H1 (cell line): ENCODE results near the gene EEPD1. TPM values are rescaled to one million over a fixed set of nuclear protein-coding genes. Genes with fewer than 3 reads are reported as not detected.

Source experiments
- CTCF ChIA-PET: fragments of 300-600 bp; sonication (Branson Sonifier 250); formaldehyde crosslinking; loops from one replicate; lab custom pipeline; 2021; ENCODE audit not compliant: partially characterized antibody; lab: Charles Lee
- POLR2A ChIA-PET: fragments of 300-600 bp; sonication (Branson Sonifier 250); formaldehyde crosslinking; loops from one replicate; lab custom pipeline; 2021; ENCODE audit warnings: inconsistent platforms; ENCODE audit not compliant: partially characterized antibody; lab: Charles Lee
- DNase-seq, 2 experiments: peaks; one replicate each; pipeline versions ENCODE4 v3.0.0 to v3.0.0-alpha.2; 2010 to 2022; ENCODE audit warnings: low spot score in 2 of 2, low read depth in 1 of 2, mixed read lengths in 1 of 2
- FAIRE-seq: peaks from 2 replicates; lab custom pipeline; 2011; peaks lifted over from hg19 to GRCh38; lab: Jason Lieb, UNC
- H2AFZ ChIP-seq: 2 replicates; pipeline ENCODE4 v1.8.1; 2012; ENCODE audit warnings: low read length, inconsistent platforms
- H2AK5ac ChIP-seq: 2 replicates; pipeline ENCODE4 v1.6.1; 2013; ENCODE audit warnings: low read depth, low read length
- H2BK120ac ChIP-seq: replicated peaks from 2 replicates; pipeline ENCODE3; 2013; ENCODE audit warnings: low read depth, low read length, inconsistent platforms
- H2BK12ac ChIP-seq: 2 replicates; pipeline ENCODE4 v1.6.1; 2013; ENCODE audit warnings: low read depth, low read length
- H2BK15ac ChIP-seq: 2 replicates; pipeline ENCODE4 v1.6.1; 2013; ENCODE audit warnings: low read length
- H2BK20ac ChIP-seq: 2 replicates; pipeline ENCODE4 v1.6.1; 2013; ENCODE audit warnings: low read length
- H2BK5ac ChIP-seq: 2 replicates; pipeline ENCODE4 v1.6.1; 2013; ENCODE audit warnings: low read depth, low read length
- H3K14ac ChIP-seq: 2 replicates; pipeline ENCODE4 v1.6.1; 2013; ENCODE audit warnings: inconsistent platforms; ENCODE audit not compliant: insufficient read length
- H3K18ac ChIP-seq: 2 replicates; pipeline ENCODE4 v1.6.1; 2013; ENCODE audit warnings: low read length; ENCODE audit errors: extremely low read depth
- H3K23ac ChIP-seq: 2 replicates; pipeline ENCODE4 v1.6.1; 2013; ENCODE audit warnings: inconsistent platforms; ENCODE audit not compliant: insufficient read length
- H3K23me2 ChIP-seq: 2 replicates; pipeline ENCODE4 v1.6.1; 2013; ENCODE audit warnings: low read depth, low read length
- H3K27ac ChIP-seq: 2 replicates; pipeline ENCODE4 v1.6.1; 2011; ENCODE audit warnings: low read depth, low read length, inconsistent platforms
- H3K27me3 ChIP-seq, 4 experiments: replicated peaks in 1 of 4; 1 replicate in 1 of 4; 2 replicates in 3 of 4; pipeline versions ENCODE4 v1.6.1 to v1.8.1; 2011 to 2013; ENCODE audit warnings: low read length in 3 of 4, mild to moderate bottlenecking in 3 of 4, inconsistent platforms in 2 of 4, mixed read lengths in 2 of 4, moderate library complexity in 1 of 4; ENCODE audit not compliant: control insufficient read depth in 3 of 4, insufficient read depth in 3 of 4; ENCODE audit errors: extremely low read depth in 1 of 4
- H3K36me3 ChIP-seq, 4 experiments: 2 replicates each; pipeline versions ENCODE4 v1.6.1 to v1.8.1; 2011 to 2013; ENCODE audit warnings: mild to moderate bottlenecking in 4 of 4, low read length in 3 of 4, moderate library complexity in 2 of 4, control low read depth in 1 of 4, inconsistent platforms in 1 of 4; ENCODE audit not compliant: insufficient read depth in 4 of 4, control insufficient read depth in 2 of 4
- H3K4ac ChIP-seq: replicated peaks from 2 replicates; pipeline ENCODE3; 2013; ENCODE audit warnings: low read length, low read depth, mixed read lengths, inconsistent platforms; ENCODE audit not compliant: insufficient read length
- H3K4me1 ChIP-seq, 4 experiments: replicated peaks in 1 of 4; 1 replicate in 1 of 4; 2 replicates in 3 of 4; pipeline versions ENCODE4 v1.6.1 to v1.8.1; 2011 to 2013; ENCODE audit warnings: low read length in 3 of 4, inconsistent platforms in 2 of 4, mixed read lengths in 1 of 4; ENCODE audit not compliant: insufficient read depth in 4 of 4, control insufficient read depth in 3 of 4
- H3K4me2 ChIP-seq, 2 experiments: 2 replicates each; pipeline versions ENCODE4 v1.6.1 to v1.8.1; 2011 to 2013; ENCODE audit warnings: low read depth in 2 of 2, low read length in 2 of 2, control low read depth in 1 of 2, inconsistent platforms in 1 of 2, mild to moderate bottlenecking in 1 of 2; ENCODE audit not compliant: insufficient read depth in 1 of 2
- H3K4me3 ChIP-seq, 4 experiments: fragments of 200-600, 300-600 bp in 1 of 4; sonication (generic), shearing (Covaris generic), sonication (Bioruptor Twin) in 1 of 4; 2 replicates each; pipeline versions ENCODE4 v1.5.1 to v1.8.1; 2011 to 2016; ENCODE audit warnings: low read length in 4 of 4, low read depth in 3 of 4, control low read depth in 2 of 4, inconsistent platforms in 2 of 4, mild to moderate bottlenecking in 2 of 4, mixed read lengths in 1 of 4, moderate library complexity in 1 of 4; ENCODE audit not compliant: insufficient read depth in 2 of 4; ENCODE audit errors: extremely low read depth in 1 of 4
- H3K56ac ChIP-seq: replicated peaks from 2 replicates; pipeline ENCODE3; 2013; ENCODE audit warnings: low read depth, mild to moderate bottlenecking, mixed read lengths, low read length, inconsistent platforms; ENCODE audit not compliant: insufficient read length
- H3K79me1 ChIP-seq: 2 replicates; pipeline ENCODE4 v1.6.1; 2013; ENCODE audit warnings: low read depth, low read length, control low read depth
- H3K79me2 ChIP-seq, 2 experiments: 2 replicates each; pipeline versions ENCODE4 v1.6.1 to v1.8.1; 2012 to 2013; ENCODE audit warnings: low read length in 2 of 2, mild to moderate bottlenecking in 2 of 2, inconsistent platforms in 1 of 2; ENCODE audit not compliant: insufficient read depth in 2 of 2, control insufficient read depth in 1 of 2
- H3K9ac ChIP-seq, 4 experiments: replicated peaks in 1 of 4; 1 replicate in 1 of 4; 2 replicates in 3 of 4; pipeline versions ENCODE4 v1.6.1 to v1.8.1; 2011 to 2013; ENCODE audit warnings: low read depth in 3 of 4, low read length in 3 of 4, control low read depth in 2 of 4, mild to moderate bottlenecking in 2 of 4, moderate library complexity in 2 of 4, inconsistent platforms in 1 of 4; ENCODE audit errors: extremely low read depth in 1 of 4
- H3K9me3 ChIP-seq, 2 experiments: 2 replicates each; pipeline versions ENCODE4 v1.6.1 to v1.8.1; 2012 to 2013; ENCODE audit warnings: mild to moderate bottlenecking in 2 of 2, moderate library complexity in 2 of 2, control low read depth in 1 of 2, inconsistent platforms in 1 of 2, low read depth in 1 of 2, low read length in 1 of 2, mixed read lengths in 1 of 2; ENCODE audit not compliant: insufficient read depth in 2 of 2
- H4K20me1 ChIP-seq, 2 experiments: replicated peaks in 1 of 2; 2 replicates each; pipeline versions ENCODE3 to v1.8.1; 2011 to 2013; ENCODE audit warnings: inconsistent platforms in 2 of 2, low read length in 2 of 2, mild to moderate bottlenecking in 1 of 2; ENCODE audit not compliant: insufficient read depth in 2 of 2, control insufficient read depth in 1 of 2
- H4K5ac ChIP-seq: 2 replicates; pipeline ENCODE4 v1.6.1; 2013; ENCODE audit warnings: low read length, low read depth, mixed read lengths, inconsistent platforms; ENCODE audit not compliant: insufficient read length
- H4K8ac ChIP-seq: 2 replicates; pipeline ENCODE4 v1.8.0; 2013; ENCODE audit warnings: mild to moderate bottlenecking, moderate library complexity, low read length, inconsistent platforms; ENCODE audit not compliant: insufficient read depth; ENCODE audit errors: extremely low read depth
- H4K91ac ChIP-seq: replicated peaks from 2 replicates; pipeline ENCODE3; 2013; ENCODE audit warnings: low read length, mixed read lengths, inconsistent platforms; ENCODE audit not compliant: insufficient read length
- NRF1 ChIP-seq: IDR thresholded peaks from 2 replicates; pipeline ENCODE4 v1.6.1; 2011; ENCODE audit warnings: mild to moderate bottlenecking, low read depth, low read length, improper control_type of control experiment
- SIX5 ChIP-seq: IDR thresholded peaks from 2 replicates; pipeline ENCODE4 v1.6.1; 2011; ENCODE audit warnings: mild to moderate bottlenecking, low read depth, low read length
- SP1 ChIP-seq: IDR thresholded peaks from 2 replicates; pipeline ENCODE4 v1.6.1; 2011; ENCODE audit warnings: low read depth, low read length
- SP2 ChIP-seq: IDR thresholded peaks from 2 replicates; pipeline ENCODE4 v1.6.1; 2012; ENCODE audit warnings: mild to moderate bottlenecking, low read length, inconsistent platforms
- WGBS, 2 experiments: shearing (Covaris generic) in 1 of 2; methylation state at CpG; one replicate each; pipeline versions ENCODE4 v1.1.6 to v1.1.7; 2013 to 2015; ENCODE audit warnings: low lambda C conversion rate in 2 of 2, mixed read lengths in 2 of 2, inconsistent platforms in 1 of 2, low coverage in 1 of 2, missing lambda C conversion rate in 1 of 2; ENCODE audit not compliant: insufficient replicate concordance in 2 of 2, insufficient coverage in 1 of 2, insufficient read length in 1 of 2; ENCODE audit errors: extremely low coverage in 1 of 2, missing lambda C conversion rate in 1 of 2; 5-methylcytosine and 5-hydroxymethylcytosine counted together
- polyA plus RNA-seq, 7 experiments: library from polyadenylated mRNA; depleted of rRNA in 3 of 7; stranded (reverse) in 5 of 7; unstranded in 2 of 7; fragments of >200 nt in 5 of 7; fragments of 200-250 nt in 2 of 7; gene quantifications; 1 replicate in 5 of 7; 2 replicates in 1 of 7; 4 replicates in 1 of 7; pipeline versions ENCODE4 v1.2.1 to v1.2.3, GENCODE V29; 2011 to 2013; ENCODE audit warnings: missing spikeins in 2 of 7, mixed read lengths in 2 of 7
- total RNA-seq: library from RNA; stranded (reverse); fragmentation: NEBNext Ultra II Directional; extraction: Animal tissue kit (Norgen Biotek cat#: 25700); gene quantifications from 2 replicates; pipeline ENCODE4 v1.2.1, GENCODE V29; 2021

The EEPD1 gene
- total and polyA plus RNA-seq, 2 of the 8 experiments (the other 6 are each of a cell fraction or from before 2014, with no cell fraction given) = 3.1 to 7.8 TPM

- H3K4me2 ChIP-seq = no peak overlapping the region
- no peak overlapping the region for H3K4ac ChIP-seq
- no peaks in the 10 kb centered on the region for H3K79me2 ChIP-seq
- no peak overlapping the region for H3K18ac ChIP-seq
- FAIRE-seq (no peak), DNase-seq (no peak)
- H3K14ac ChIP-seq = no peak overlapping the region
- no peak overlapping the region for H4K5ac ChIP-seq
- no peak overlapping the region for H2BK20ac ChIP-seq
- H3K4me3 ChIP-seq = no peak overlapping the region
- no peak overlapping the region for H2AFZ ChIP-seq
- no peak overlapping the region for H2BK15ac ChIP-seq
- no peak overlapping the region for H2BK5ac ChIP-seq
- no peaks in the 10 kb centered on the region for H4K20me1 ChIP-seq
- no peaks in the 10 kb centered on the region; a peak in 2 of 7 replicates for H3K4me1 ChIP-seq
- H4K8ac ChIP-seq = no peak overlapping the region
- H3K9ac ChIP-seq = no peak overlapping the region
- H3K23ac ChIP-seq = no peak overlapping the region
- 0 out of 4 replicates have a peak, but pooled peaks cover 0 to 2% of the 10 kb centered on the region in 2 experiments for H3K9me3 ChIP-seq
- no peak overlapping the region for H4K91ac ChIP-seq
- TF ChIP-seq SP2 = no peak
- no peak for TF ChIP-seq SP1
- TF ChIP-seq SIX5 = no peak
- no peak for TF ChIP-seq NRF1
- 86% methylated on average over 2 of the region's 2 CpGs; no CpG with 5 or more reads in 1 of the 2 experiments for WGBS, 2 experiments
- H3K56ac ChIP-seq = no peak overlapping the region
- no peaks in the 10 kb centered on the region for H3K36me3 ChIP-seq
- H2BK12ac ChIP-seq = no peak overlapping the region
- no peaks in the 10 kb centered on the region for H3K27me3 ChIP-seq
- ChIA-PET POLR2A (no interaction called here), CTCF (no interaction called here)
- H2BK120ac ChIP-seq = no peak overlapping the region
- H3K79me1 ChIP-seq = no peaks in the 10 kb centered on the region
- no peak overlapping the region for H3K27ac ChIP-seq
- H2AK5ac ChIP-seq = no peak overlapping the region
- no peaks in the 10 kb centered on the region for H3K23me2 ChIP-seq
Measured at GRCh38 chr7:36344622-36345021, 191.6 kb downstream of the EEPD1 start.
